Measurements from ENCODE around the gene BNC2.
A peak's percentile ranks its signal among the peaks of the same experiment; 100 is the strongest.

Gene BNC2

DNA sequence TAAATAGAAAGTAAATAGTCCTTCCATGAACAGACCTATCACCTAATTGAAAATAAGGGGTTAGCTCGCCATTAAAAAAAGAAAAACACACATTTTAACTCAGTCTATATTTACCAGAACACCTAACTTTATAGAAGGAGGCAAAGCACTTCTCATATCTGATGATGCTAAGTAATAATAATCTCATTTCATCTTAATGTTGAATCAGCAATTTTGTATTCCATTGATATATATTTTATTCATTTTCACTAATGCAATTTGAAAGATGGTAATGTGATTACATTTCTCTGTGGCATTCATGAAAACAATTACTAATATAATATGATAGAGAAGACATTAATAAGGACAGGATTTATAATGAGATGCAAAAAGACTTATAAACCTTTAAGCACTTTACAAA is 276.7 kb downstream of the BNC2 start:
- DNase-seq = no peak

DNA sequence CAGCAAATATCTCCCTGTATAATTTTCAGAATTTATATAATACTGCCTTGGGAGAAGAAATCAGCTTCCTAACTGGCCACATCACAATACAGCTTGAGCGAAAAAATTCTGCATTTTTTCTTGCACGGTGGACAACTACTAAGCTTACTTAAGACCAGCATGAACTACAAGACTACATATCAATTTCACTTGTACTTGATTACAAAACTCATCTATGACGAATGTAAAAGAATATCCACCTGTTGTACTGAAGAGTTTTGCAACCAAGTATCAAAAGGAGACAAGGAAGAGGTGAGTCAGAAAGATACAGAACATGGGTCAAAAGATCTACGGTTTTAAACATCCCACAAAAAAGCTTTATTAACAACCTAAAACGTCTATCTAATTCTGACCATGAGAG is 279.4 kb downstream of the BNC2 start:
- DNase-seq = no peak

DNA sequence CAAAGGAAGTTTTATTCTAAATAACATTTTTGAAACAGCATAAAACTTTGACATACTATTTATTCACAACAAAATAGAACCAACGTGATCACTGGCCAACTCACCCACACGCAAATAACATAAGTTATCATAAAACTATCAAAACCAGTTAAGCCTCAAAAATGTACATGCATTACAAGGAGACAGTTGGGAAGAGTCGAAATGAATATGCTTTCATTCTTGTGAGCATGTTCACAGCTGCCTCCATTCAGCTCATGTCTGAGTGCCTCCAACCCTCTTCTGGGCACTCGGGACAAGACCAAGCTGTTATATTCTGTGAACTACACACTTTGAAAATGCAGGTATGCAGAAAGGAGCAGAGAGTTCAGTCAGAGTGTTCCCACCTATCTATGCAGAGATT is 284.9 kb downstream of the BNC2 start:
- no peak for DNase-seq

DNA sequence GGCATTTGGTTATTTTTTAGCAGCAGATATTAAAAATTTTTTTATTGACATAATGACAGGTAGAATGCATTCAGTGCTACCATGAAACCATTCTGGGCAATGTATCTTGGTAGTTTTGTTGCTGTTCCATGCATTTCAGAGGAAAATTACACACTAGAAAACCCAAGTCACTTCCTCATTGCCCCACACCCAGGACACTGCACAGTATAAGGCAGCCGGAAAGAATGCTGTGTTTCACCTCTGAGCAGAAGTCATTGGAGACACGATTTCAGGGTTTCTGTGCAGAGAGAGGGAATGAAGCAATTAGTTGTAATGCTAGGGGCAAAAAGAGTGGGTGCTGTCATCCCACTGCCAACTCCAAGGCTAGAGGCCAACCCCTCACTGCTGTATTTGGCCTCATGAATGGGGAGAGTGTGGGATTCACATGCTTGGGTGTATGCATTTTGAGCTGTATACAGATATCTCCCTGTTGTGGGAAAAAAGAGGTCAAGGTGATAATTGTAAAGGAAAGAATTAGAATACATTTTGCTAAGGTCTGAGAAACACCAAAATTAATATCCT is 290.5 kb downstream of the BNC2 start:
- no peak for DNase-seq

DNA sequence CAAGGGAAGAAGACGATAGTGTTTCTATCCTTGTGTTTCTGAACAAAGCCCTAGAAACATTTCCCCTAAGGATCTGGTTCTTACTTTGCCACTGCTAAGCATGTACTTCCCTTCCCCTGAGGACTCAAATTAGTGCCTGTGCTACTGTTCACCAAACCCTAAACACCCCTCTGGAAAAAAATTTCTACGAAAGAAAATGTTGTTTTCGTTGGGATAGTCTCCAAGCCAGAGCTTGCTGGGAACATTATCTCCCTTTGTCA is 294.6 kb downstream of the BNC2 start:
- no peak for DNase-seq

DNA sequence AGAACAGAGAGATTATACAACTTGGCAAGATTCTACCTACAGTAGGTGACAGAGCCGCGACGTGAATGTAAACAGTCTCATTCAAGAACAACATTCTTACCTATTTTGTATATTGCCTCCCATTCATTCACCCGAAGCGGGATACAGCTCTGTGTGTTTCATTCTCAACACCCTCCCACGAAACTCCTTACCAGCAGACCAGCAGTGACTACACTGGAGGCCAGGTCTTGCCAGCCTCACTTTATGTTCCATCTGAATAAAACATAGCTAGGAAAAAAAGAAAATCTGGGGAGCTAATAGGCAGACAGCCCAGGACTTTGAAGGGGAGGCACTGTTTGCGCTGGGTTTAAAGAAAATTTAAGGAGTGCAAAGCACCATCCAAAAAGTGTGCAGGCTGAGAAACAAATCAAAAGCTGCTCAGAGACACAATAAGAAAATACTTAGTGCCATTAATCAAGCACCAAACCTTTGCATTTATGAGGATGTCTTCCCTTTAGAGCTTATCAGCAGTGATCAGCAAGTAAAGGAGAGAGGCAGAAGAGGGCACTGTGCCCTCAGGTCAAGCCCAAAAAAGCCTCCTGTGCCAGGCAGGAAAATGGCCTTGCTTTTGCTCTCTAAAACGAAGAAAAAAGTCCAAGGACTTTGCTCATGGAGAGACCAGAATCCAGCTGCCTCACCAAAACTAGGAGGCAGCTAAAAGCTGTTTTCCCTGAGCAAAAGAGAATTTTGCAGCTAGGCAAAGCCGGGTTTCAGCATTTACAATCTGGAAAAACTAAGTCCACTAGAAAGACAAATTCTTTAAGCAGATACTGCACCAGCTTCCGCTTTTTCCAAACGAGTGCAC is 295.1 kb downstream of the BNC2 start:
- peak; percentile 33 for DNase-seq

DNA sequence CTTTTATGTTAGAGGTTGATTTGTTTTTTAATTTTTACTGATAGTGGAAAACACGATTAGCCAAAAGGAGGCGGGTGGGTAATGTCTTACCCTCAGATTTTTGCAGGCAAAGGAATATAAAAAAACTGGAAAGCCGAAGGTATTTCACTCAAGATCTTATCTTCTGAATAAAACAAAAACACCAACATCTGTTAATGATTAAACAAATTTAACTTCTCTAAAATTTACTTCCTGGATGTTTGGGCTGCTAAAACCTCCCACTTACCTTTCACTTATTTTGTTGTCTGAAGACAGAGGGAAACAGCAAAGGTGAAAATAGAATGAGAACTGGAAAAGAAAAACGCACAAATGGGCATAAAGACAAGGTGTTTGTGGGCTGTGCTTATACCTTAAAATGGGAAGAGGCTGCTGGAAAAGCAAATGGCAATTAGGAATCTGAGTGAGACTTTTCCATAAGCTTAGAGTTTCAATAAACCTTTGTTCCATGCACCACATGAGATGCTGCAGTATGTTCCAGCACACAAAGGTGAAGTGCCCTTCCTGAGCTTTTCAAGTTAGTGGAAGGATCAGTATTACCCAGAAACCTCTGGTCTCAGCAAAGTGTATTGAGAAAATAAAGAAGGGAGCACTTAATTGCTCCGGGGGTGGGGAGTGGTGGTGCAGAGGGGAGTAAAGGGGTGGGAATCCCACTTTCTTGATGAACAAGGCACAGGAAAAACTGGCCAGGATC is 298.3 kb downstream of the BNC2 start:
- no peak for DNase-seq

DNA sequence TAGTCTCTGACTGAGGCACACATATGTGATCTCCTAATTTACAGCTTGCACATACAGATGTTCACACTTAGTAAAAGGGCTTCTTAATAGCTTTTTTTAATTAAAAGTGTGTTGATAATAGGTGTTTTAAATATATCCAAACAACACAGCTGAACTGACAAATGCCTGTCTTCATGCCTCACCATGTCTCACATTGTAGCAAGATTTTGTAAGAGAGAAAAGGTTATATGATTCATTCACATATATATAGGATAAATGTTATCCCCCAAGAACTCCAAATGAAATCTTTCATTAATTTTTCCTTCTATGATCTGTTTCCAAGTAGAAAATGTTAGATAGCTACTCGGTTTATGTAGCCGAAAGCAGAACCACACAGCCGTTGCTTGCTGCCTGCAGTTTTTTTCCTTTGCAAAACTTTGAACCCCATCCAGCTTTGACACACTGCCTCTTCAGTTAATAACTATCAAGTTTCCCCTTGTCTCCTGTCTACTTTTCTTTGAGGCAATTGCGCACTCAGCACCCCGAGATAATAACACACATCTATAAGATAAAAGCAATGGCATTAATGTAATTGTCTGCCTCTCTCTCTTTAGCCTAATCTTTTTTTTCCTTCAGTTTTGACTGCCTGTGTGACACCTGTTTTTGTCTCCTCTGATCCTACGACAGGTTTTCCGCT is 299.2 kb downstream of the BNC2 start:
- no peak for DNase-seq

DNA sequence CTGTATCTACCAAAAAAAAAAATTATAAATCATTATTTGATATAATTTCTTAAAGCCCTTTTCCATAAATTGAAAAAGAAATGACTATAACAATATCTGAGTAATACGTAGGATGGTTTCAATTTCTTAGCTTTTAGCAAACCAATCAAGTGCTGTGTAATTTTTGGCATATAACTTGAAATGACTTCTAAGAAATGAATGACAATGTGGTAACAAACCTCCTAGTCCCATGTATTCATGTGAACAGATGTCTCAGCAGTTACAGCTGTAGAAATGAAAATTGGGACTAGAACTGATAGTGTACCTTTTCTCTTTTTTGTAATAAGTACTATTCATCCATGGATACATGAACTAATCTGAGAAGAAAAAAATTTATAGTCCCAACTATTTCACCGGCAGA is 307.0 kb downstream of the BNC2 start:
- no peak for DNase-seq

DNA sequence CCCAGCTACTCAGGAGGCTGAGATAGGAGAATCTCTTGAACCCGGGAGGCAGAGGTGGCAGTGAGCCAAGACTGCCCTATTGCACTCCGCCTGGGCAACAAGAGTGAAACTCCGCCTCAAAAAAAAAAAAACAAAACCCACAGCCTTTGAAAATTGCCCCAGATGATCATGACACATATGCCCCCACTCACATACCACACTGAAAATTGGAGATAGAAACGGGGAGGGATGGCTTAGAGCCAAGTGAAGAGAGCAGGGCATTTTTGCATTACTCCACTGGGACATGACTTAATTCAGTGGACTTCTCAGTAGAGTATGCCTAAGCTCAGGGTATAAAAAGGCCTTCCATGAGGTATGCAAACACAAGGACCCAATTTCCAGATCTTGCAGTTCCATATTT is 309.3 kb downstream of the BNC2 start:
- peak; percentile 57 for DNase-seq

DNA sequence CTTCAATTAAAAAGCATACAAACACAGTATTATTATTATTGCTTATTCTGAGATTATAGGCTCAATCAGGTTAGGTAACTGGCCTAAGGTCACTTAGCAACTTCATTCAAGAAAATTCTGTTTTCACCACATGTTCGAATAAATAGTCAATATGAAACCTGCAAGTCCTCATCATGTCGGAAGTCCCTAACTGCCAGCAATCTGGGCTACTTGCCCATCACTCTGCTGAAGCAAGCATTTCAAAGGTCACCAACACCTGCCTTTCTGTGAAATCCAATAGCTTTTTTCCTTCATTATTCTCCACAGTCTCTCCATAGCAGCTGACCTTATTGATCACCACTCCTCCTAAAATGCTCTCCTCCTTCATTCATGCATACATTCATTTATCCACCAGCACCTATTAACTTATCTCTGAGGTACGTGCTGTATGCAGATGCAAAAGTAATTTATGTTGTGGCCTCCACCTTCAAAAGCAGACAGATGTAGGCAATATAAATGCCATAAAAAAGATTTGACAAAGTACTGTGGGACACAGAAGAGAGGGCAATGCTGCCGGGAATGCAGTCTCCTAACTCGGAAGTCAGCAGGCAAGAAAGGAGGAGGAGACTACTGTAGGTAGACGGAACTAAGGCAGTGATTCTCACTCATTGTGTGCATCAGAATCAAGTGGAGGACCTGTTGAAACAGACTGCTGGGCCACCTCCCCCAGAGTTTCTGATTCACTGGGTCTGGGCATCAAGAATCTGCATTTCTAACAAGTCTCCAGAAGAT is 310.9 kb downstream of the BNC2 start:
- no peak for DNase-seq

DNA sequence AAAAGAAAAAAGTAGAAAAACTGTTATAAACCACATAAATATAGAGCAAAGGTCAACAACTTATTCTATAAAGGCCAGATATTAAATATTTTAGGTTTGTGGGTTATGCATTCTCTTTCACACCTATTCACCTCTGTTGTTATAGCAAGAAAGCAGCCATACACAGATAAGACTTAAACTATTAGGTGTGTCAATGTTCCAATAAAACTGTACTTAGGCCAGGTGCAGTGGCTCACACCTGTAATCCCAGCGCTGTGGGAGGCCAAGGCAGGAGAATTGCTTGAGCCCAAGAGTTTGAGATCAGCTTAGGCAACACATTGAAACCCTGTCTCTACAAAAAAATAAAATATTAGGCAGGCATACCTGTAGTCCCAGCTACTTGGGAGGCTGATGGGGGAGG is 314.7 kb downstream of the BNC2 start:
- no peak for DNase-seq

DNA sequence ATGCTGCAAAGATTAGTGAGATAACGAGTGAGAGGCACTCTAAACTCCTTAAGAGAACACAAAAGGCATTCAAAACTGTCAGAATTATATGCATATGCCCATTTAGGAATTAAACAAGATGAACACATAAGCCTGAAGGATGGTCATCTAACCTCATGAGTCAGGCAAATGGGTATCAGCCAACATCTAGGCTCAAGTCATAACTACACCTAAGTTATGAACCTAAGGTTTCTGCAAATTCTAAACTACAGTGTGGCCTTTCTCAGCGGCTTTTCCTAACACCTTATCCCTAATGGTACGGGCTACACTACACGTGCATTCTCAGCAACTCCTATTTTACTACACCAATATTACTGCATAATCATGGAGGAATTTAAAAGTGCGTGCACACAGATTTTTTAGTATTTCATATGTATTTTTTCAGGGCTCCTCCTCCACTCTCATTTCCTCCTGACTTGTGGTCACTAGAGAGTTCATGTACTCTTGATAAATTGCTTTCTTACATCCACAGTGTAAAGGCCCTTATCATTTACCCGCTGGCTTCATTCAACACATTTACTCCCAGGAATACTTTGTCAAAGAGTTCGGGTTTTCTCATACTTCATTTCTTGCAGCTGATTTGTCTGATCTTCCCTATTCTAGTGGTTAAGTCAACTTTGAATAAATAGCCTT is 316.5 kb downstream of the BNC2 start:
- DNase-seq = no peak

DNA sequence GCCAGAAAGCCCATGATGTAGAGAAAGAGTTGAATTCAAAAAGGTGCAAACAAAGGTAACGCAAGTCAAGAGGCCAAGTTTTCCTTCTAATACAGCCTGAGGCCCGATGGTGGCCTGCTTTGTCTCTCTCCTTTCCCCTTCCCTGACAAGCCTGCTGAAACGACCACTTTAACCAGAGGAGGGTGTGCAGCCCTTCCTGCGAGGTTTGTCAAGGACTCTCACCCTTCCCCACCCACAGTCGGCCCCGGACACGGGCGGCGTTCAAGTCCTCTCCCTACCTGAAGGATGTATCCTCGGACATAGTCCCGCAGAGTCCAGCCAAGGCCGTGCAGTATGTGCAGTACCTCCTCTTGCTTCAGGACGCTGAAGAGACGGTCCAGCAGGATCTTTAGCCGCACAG is 318.2 kb downstream of the BNC2 start:
- no peak for DNase-seq

DNA sequence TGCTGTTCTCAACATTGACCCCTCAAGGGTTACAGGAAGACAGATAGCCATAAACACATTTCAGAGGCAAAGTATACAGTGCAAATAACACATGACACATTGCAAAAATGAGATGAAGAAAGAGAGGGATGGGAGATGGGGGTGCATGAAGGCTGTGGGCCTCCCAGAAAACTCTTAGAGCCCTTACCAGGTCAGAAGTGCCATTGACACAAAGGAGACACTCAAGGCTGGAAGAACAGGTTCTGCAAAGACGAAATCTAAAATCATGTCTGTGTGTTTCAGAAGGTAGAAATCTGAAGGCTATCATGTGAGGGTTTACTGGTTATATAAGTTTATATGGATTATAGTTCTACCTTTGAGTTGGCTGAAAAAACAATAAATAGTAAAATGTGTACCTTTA is 318.8 kb downstream of the BNC2 start:
- DNase-seq = no peak

DNA sequence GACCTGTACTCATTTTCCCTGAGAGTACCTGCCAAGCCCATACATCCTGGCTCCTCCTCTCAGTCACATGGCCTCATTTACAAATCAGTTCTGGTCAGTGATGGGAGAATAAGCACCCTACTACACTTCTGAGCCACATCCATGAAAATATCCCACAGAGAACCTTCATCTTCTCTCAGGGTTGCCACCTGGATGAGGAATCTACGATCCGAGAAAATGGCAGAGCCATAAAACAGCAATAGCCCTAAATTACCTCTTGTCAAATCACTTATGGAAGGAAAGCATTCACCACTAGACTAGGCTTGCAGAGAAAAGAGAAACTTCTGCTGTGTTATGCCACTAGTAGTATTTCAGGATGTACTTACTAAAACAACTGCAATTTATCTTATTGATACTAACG is 324.8 kb downstream of the BNC2 start:
- no peak for DNase-seq

DNA sequence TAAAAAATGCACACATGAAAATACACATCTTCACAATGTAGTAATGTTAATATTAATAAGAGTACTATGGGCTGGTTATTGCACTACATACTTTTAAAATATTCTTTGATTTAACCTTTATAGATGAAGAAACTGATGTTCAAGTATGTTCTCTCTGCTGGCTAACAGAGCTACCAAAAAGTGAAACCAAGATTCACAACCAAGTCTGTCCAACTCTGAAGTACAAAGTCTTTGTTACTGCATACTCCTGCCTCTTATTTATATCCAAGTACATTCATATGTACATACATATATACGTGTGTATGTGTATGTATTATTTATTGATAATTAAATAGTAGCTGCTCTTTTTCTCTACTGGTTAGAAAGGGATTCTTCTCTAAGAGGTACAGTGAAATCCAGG is 325.6 kb downstream of the BNC2 start:
- DNase-seq = no peak

DNA sequence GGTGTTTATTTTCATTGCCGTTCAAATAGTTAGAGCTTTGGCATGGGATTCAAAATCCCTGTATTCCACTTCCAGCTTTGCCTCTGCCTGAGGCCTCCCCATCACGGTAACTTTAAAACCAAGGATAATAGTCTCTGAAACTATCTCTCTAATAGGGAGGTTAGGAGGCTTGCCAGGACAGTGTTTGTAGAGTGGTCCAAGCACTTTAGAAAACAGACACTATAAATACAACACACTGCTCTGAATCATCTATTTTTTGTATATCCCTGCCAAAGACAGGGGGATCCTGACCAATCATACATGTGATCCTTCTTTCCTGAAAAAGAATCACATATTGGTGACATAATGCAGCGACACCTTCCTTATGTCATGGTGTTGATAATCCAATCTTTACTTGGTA is 326.8 kb downstream of the BNC2 start:
- DNase-seq = no peak

DNA sequence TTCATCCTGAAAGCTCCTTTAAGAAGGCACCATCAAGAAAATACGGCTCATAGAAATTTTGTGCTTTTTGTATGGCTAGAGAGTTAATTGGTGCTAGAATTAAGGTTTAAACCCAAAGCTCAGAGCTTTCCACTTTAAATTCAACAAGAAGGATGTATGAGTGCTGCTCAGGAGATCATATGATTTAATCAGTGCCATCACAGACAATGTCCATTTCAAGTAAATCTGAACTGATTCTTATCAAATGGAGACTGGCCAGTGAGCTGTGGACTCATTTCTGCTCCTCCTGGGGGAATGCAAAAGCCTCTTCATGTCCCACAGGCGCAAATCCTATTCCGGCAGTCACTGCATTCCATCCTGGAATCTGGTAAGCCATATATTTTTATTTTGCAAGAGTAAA is 327.2 kb downstream of the BNC2 start:
- no peak for DNase-seq

DNA sequence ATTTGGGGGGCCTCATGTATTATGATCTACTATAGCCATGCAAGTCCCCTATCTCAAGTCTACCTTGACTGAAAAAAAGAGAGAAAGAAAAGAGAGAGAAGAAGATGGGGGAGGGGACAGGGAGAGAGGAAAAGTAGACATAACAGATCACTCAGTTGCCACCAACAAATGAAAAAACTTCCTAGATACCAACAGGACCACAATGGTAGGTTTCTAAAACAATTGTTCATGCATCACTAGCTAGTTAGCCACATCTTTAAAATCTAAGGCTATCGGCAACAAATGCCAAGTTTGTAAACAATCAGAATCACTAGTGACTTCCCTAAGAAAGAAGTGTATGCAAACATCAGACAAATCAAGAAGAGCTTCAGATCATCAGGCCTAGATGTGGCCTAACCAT is 328.2 kb downstream of the BNC2 start:
- DNase-seq = no peak

DNA sequence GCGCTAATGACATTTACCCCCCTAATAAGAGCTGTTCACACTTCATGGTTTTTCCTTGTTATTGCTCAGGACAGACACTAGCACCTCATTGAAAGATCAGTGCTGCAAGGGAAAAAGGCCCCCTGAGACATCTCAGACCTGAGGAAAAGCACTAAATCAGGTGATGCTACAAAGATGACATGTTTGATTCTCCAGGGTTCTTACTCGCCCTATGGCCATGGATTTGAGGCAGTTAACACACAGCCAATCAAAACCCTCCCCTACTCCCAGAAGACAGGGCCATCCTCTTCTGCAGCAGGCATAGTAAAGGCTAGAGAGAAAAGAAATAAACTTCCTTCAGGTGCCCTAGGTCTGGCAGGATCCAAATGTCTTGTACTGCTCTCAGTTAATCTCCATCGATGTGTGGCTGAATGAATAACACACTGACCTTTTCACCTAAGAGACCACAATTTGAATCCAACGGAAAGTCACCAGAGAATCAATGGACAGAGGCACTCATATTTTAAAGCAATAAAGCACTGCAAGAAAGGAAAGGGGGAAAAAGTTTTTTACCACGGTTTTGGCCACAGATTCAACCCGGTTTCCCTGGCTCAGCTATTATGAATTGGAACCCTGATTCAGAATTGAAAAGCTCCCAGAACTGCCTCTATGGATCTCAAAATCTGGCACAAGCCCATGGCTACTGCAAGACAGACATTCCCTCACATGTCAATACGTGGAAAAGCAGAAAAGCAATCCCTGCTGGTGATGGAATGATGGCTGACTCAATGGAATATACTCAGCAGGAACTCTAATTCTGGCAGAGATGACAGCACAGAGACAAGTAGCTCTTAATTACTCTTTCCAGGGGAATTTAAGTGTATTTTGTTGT is 329.5 kb downstream of the BNC2 start:
- peak; percentile 82 for DNase-seq
